DMS153 (cell line): ENCODE data around the gene CLIC6.
"Not testable (repeated sequence)": the region's sequence is repeated elsewhere in the genome, so short reads cannot be mapped to it uniquely, and the experiment has no call there.

Source experiments
- DNase-seq: peaks from one replicate; lab custom pipeline; 2025; lab: John Stamatoyannopoulos, UW

The CLIC6 gene

DNA sequence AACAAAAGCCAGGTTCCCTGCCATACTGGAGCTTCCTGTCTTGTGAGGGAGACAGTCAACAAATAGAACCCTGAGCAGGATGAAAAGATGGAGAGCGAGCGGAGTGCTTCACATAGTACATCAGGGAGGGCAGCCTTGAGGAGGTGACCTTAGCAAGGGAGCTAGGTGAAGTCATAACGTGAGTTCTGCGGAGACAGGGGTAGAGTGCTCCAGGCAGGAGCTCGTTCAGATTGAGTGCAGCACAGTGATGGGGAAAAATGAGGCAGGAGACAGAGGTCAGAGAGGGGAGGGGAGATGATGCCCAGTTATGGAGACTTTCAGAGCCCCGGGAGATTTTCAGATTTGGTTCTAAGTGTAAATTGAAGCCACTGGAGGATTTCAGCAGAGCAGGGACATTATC, 15.3 kb upstream of the CLIC6 start:
- no peak for DNase-seq

GRCh38 chr21:34661848-34662247, 6.9 kb upstream of the CLIC6 start:
- DNase-seq, result no peak

DNA sequence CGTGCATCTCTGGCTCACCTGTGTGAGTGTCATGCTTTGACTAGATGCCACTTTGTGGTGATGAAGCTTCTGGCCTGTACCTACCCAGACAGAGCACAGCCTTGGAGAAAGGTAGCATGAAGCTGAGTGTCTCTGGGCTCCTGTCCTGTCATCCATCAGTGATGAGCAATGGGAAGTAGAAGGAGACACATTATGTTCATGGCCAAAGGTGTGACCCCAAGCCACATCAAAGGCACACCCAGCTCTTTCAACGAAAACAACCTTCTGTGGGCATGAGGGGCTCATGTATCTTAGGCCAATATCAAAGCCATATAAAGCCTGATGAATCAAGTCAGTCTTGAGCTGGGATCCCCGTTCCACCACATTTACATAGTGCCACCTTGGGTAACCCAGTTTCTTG, 1.0 kb upstream of the CLIC6 start:
- no peak for DNase-seq

- DNase-seq, result peak; percentile 17
Measured at GRCh38 chr21:34669149-34669879, 520 bp downstream of the CLIC6 start.

DNA sequence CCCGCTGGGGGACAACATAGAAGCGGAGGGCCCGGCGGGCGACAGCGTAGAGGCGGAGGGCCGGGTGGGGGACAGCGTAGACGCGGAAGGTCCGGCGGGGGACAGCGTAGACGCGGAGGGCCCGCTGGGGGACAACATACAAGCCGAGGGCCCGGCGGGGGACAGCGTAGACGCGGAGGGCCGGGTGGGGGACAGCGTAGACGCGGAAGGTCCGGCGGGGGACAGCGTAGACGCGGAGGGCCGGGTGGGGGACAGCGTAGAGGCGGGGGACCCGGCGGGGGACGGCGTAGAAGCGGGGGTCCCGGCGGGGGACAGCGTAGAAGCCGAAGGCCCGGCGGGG, 1.1 kb downstream of the CLIC6 start:
- not testable (repeated sequence) for DNase-seq

- no peak for DNase-seq
Measured at GRCh38 chr21:34670220-34670961, 1.6 kb downstream of the CLIC6 start.

DNA sequence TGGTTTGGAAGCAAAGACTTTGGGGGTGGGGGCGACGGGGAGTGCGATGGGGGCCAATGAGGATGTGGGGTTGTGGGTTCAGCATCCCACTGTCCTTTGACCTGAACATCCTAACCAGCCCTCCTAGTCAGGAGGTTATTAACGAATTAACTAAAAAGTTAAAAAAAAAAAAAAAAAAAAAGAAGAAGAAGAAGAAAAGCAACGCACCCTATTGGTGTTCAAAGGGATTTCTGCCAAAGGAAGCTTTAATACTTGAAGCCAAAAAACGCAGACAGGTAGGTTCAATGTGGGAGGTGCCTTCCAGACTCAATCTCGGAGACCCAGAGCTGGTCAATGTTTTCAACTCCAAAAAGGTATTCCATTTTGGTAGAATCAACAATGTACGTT, 2.2 kb downstream of the CLIC6 start:
- no peak for DNase-seq

- no peak for DNase-seq
Measured at GRCh38 chr21:34671462-34671861, 2.7 kb downstream of the CLIC6 start.

- DNase-seq, result no peak
Measured at GRCh38 chr21:34671891-34672290, 3.1 kb downstream of the CLIC6 start.

GRCh38 chr21:34673006-34673405, 4.2 kb downstream of the CLIC6 start:
- DNase-seq, result no peak

- no peak for DNase-seq
Measured at GRCh38 chr21:34674468-34674867, 5.7 kb downstream of the CLIC6 start.

GRCh38 chr21:34675871-34676270, 7.1 kb downstream of the CLIC6 start:
- DNase-seq, result peak; percentile 68

GRCh38 chr21:34679051-34679450, 10.3 kb downstream of the CLIC6 start:
- no peak for DNase-seq

- DNase-seq, result no peak
Measured at GRCh38 chr21:34684174-34684876, 15.5 kb downstream of the CLIC6 start.

DNA sequence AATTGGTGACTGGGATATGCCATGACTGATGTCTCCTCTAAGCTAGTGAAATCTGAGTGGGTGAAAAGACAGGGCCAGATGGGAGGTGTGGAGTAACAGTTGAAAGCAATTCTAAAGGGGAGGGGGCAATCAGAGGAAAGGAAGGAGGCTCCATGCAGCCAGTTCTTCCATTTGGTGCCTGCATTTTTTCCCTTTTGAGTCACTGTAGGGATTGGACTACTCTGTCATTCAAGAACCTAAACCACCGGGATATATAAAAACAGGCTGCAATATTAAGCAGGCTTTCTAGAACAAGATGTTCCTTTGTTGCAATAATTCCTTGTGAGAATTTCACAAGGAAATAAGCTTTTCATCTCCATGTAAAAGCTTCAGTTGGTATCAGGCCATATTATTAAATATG, 18.3 kb downstream of the CLIC6 start:
- no peak for DNase-seq

- no peak for DNase-seq
Measured at GRCh38 chr21:34687745-34688144, 19.0 kb downstream of the CLIC6 start.

DNA sequence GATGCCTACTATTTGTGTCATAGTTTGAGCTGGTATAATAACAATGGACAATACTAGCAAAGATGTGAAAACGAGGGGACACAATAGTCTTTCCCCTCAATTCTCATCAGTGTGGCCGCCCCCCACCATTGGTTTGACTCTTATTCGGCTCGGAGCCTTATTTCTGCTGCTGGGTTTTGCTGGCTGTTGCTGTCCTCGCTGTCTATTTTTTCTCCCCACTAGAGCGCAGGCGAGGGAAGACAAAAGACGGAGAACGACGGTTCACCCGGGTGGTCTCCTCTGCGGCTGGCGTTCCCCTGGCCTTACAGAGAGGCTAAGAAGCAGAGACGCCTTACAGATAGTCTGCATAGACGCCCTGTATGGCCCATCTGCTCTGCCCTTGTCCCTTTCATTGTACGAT, 19.4 kb downstream of the CLIC6 start:
- DNase-seq, result no peak

DNA sequence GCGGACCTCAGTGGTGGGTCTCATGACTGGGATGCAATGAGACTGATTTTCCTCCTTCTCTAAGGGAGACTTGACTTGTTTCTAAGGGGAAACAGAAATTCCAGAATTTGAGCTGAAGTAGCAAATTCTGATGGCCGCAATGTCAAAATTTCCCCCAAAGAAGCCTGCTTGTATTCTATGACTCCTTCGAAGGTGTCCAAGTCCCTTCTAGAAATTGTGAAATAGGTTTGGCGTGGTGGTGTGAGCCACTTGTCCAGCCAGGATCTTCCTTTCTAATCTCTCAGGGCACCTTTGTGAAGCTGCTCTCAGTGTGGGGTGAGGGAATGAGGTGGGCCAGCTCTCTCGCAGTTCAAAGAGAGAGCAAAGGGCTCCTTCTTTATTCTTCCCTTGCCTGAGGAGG, 19.9 kb downstream of the CLIC6 start:
- DNase-seq, result no peak

- peak; percentile 98 for DNase-seq
Measured at GRCh38 chr21:34690041-34690792, 21.4 kb downstream of the CLIC6 start.

- DNase-seq, result no peak
Measured at GRCh38 chr21:34690793-34691175, 22.0 kb downstream of the CLIC6 start.

DNA sequence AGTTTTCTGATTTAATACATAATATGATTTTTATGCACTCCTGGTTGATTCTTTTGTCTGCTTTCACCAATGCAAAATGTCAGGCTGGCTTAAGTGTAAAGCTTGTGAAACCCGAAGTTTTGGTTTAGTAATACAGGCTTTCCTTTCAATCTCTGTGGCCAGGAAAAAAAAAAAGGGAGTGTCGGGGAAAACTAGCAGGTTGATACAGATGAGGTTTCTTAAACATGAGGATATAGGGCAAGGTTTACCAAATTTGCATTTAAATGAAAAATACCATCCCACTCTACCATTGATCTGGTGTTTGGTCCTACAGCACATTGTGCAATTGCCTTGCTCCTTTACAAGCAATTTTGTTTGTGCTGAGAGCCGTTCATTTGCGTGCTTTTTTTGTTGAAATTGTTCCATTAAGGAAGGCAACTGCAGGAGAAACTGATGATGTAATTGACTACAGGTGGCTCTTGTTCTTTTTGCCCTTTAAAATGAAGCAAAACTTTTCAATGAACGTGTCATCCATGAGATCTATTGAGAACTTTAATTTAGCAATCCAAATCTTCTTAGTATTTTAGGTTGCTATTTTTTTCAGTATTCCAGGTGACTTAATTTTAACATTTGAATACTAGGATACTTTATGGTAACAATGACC, 22.7 kb downstream of the CLIC6 start:
- DNase-seq, result no peak

DNA sequence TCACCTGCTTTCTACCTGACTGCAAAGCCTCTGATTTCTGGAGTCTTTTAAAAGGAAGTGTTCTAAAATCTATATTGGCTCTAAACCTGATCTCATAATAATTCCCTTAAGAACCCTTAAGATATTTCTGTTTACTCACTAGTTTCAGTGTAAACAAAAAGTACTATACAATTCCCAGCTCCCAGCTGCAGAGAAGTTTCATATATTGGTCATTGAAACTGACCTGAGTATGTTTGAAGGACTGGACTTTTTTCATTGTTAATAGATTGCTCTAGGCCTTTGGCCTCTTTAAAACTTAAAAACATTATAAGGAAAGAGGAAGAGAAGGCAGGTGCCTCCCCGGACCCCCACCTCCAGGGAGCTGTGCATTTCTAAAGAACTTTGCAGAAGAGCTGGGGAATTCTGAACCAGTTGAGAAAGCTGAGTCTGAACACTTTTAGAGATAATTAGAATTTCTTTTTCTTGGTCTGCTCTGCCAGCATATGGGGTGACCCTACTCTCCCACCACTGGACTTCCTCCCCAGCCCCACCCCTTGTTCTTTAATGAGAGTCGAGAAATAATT, 23.7 kb downstream of the CLIC6 start:
- peak; percentile 20 for DNase-seq
